SK-N-SH (cell line): ENCODE data around the gene GGTLC1.

Experiments used
- FOXJ3 ChIP-seq: sonication (generic); formaldehyde crosslinking; IDR thresholded peaks from 2 replicates; pipeline ENCODE4 v1.5.1; 2020; ENCODE audit warnings: mild to moderate bottlenecking, missing genetic modification reagents
- GABPA ChIP-seq: IDR thresholded peaks from 2 replicates; pipeline ENCODE4 v1.4.0; 2012; ENCODE audit warnings: low read depth, mild to moderate bottlenecking
- MEF2A ChIP-seq: IDR thresholded peaks from 2 replicates; pipeline ENCODE4 v1.4.0; 2012; ENCODE audit warnings: low read depth, borderline replicate concordance
- RFX5 ChIP-seq: IDR thresholded peaks from 2 replicates; pipeline ENCODE4 v1.6.1; 2012; ENCODE audit warnings: mild to moderate bottlenecking, improper control_type of control experiment, low read length
- SIN3A ChIP-seq: IDR thresholded peaks from 2 replicates; pipeline ENCODE4 v1.6.1; 2012; ENCODE audit warnings: low read depth, mild to moderate bottlenecking, low read length, moderate library complexity, borderline replicate concordance
- TAF1 ChIP-seq: IDR thresholded peaks from 2 replicates; pipeline ENCODE4 v1.6.1; 2012; ENCODE audit warnings: low read depth, mild to moderate bottlenecking, low read length, moderate library complexity, borderline replicate concordance
- TF ChIP-seq, protein P1 (sequence below): fragments of 200-600 bp; sonication (generic); IDR thresholded peaks from 2 replicates; pipeline ENCODE4 v1.6.1; 2017; ENCODE audit warnings: antibody characterized with exemption, mild to moderate bottlenecking, moderate library complexity
- TF ChIP-seq, protein P2 (sequence below): IDR thresholded peaks from 2 replicates; pipeline ENCODE4 v1.4.0; 2012; ENCODE audit warnings: low read depth, borderline replicate concordance
- TF ChIP-seq, protein P3 (sequence below): fragments of 150-350 bp; IDR thresholded peaks from 2 replicates; pipeline ENCODE4 v1.6.1; 2016; ENCODE audit warnings: mild to moderate bottlenecking, low read depth, low read length
- TF ChIP-seq, protein P4 (sequence below): IDR thresholded peaks from 2 replicates; pipeline ENCODE4; 2012

DNA sequence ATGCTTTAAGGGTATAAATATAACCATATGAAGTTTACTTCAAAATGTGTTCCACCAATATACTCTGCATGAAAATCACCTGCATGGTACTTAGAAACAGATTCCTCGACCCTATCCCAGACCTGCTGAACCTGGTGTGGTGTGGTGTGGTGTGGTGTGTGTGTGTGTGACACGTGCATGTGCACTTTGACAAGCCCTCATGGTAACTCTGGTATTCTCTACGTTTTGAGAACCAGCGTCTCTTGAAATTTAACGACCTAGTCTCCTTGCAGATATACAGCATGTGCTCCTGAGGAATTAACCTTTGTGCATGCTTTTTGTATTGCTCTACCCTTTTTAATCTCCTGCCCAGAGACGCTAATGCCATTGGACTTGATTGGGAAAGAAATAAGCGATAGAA is 29.5 kb downstream of the GGTLC1 start:
- TF ChIP-seq, protein P1, sequence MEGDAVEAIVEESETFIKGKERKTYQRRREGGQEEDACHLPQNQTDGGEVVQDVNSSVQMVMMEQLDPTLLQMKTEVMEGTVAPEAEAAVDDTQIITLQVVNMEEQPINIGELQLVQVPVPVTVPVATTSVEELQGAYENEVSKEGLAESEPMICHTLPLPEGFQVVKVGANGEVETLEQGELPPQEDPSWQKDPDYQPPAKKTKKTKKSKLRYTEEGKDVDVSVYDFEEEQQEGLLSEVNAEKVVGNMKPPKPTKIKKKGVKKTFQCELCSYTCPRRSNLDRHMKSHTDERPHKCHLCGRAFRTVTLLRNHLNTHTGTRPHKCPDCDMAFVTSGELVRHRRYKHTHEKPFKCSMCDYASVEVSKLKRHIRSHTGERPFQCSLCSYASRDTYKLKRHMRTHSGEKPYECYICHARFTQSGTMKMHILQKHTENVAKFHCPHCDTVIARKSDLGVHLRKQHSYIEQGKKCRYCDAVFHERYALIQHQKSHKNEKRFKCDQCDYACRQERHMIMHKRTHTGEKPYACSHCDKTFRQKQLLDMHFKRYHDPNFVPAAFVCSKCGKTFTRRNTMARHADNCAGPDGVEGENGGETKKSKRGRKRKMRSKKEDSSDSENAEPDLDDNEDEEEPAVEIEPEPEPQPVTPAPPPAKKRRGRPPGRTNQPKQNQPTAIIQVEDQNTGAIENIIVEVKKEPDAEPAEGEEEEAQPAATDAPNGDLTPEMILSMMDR = no peak
- TF ChIP-seq, protein P2, sequence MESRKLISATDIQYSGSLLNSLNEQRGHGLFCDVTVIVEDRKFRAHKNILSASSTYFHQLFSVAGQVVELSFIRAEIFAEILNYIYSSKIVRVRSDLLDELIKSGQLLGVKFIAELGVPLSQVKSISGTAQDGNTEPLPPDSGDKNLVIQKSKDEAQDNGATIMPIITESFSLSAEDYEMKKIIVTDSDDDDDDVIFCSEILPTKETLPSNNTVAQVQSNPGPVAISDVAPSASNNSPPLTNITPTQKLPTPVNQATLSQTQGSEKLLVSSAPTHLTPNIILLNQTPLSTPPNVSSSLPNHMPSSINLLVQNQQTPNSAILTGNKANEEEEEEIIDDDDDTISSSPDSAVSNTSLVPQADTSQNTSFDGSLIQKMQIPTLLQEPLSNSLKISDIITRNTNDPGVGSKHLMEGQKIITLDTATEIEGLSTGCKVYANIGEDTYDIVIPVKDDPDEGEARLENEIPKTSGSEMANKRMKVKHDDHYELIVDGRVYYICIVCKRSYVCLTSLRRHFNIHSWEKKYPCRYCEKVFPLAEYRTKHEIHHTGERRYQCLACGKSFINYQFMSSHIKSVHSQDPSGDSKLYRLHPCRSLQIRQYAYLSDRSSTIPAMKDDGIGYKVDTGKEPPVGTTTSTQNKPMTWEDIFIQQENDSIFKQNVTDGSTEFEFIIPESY = no peak
- TF ChIP-seq TAF1 = no peak
- TF ChIP-seq, protein P3, sequence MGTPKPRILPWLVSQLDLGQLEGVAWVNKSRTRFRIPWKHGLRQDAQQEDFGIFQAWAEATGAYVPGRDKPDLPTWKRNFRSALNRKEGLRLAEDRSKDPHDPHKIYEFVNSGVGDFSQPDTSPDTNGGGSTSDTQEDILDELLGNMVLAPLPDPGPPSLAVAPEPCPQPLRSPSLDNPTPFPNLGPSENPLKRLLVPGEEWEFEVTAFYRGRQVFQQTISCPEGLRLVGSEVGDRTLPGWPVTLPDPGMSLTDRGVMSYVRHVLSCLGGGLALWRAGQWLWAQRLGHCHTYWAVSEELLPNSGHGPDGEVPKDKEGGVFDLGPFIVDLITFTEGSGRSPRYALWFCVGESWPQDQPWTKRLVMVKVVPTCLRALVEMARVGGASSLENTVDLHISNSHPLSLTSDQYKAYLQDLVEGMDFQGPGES = no peak
- TF ChIP-seq GABPA = no peak
- TF ChIP-seq FOXJ3 (CRISPR knock-in tag) = no peak
- TF ChIP-seq RFX5 = no peak
- no peak for TF ChIP-seq SIN3A
- TF ChIP-seq MEF2A = no peak
- TF ChIP-seq, protein P4, sequence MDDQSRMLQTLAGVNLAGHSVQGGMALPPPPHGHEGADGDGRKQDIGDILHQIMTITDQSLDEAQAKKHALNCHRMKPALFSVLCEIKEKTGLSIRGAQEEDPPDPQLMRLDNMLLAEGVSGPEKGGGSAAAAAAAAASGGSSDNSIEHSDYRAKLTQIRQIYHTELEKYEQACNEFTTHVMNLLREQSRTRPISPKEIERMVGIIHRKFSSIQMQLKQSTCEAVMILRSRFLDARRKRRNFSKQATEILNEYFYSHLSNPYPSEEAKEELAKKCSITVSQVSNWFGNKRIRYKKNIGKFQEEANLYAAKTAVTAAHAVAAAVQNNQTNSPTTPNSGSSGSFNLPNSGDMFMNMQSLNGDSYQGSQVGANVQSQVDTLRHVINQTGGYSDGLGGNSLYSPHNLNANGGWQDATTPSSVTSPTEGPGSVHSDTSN = no peak
